ENCODE results near the gene DNAJC4. TPM values are rescaled to one million over a fixed set of nuclear protein-coding genes. Genes with fewer than 3 reads are reported as not detected.
"Not testable (repeated sequence)": the region's sequence is repeated elsewhere in the genome, so short reads cannot be mapped to it uniquely, and the experiment has no call there.

DNAJC4 gene
- total and polyA plus RNA-seq, 11 donors = 31.2 to 123 (median 47.2) TPM

GRCh38 chr11:64245401-64245796, 15.1 kb downstream of the DNAJC4 start:
- Histone ChIP-seq H3K27me3 (no peaks in the 10 kb centered on the region), H3K4me3 (peak overlapping the region; percentile 25 to 90 (median 72)), H3K4me1 (peaks cover 0 to 58% (median 31%) of the 10 kb centered on the region in 12 donors), H3K9me3 (no peaks in the 10 kb centered on the region), H3K27ac (peak overlapping the region; percentile 49 to 95 (median 86)), H3K36me3 (peaks cover 0 to 15% (median 8%) of the 10 kb centered on the region in 9 donors)
- DNase-seq = peak in 3 of 5 donors; percentile 64 to 69 (median 66)
- ATAC-seq = no peak
- intact Hi-C loops (cut with DNase I) = no loop called here
- 0 to 9% (median 2%) methylated on average over 2 to 6 of the region's 6 CpGs for WGBS, 4 donors
- TF ChIP-seq POLR2A (IDR thresholded peaks at IDR 0.05) (no peak), CTCF (IDR thresholded peaks at IDR 0.05) (no peak)

- intact Hi-C loops (cut with DNase I) = loop anchor here in 2 of 10 donors (2.0 kb wide), 2 partner anchors 23 to 59 kb away; partner anchors contain the start of gene ESRRA (in 2 of the 2)
- DNase-seq (peak in 4 of 5 donors; percentile 60 to 94 (median 74)), ATAC-seq (peak in 1 of 4 donors; percentile 1)
- Histone ChIP-seq H3K27me3 (no peaks in the 10 kb centered on the region), H3K9me3 (no peaks in the 10 kb centered on the region), H3K4me3 (peak overlapping the region; percentile 25 to 90 (median 72)), H3K4me1 (peaks cover 5 to 63% (median 34%) of the 10 kb centered on the region in 12 donors), H3K36me3 (peaks cover 0 to 15% (median 8%) of the 10 kb centered on the region in 9 donors), H3K27ac (peak overlapping the region; percentile 49 to 95 (median 86))
- TF ChIP-seq CTCF (IDR thresholded peaks at IDR 0.05) = no peak
- peak in 1 of 2 donors; percentile 11 for TF ChIP-seq POLR2A (IDR thresholded peaks at IDR 0.05)
- 1% methylated on average over 41 to 46 of the region's 46 CpGs for WGBS, 4 donors
Observed at GRCh38 chr11:64245797-64246620, 15.7 kb downstream of the DNAJC4 start.

GRCh38 chr11:64246621-64246870, 16.2 kb downstream of the DNAJC4 start:
- Histone ChIP-seq H3K27ac (peak overlapping the region; percentile 49 to 96 (median 89)), H3K36me3 (peaks cover 0 to 15% (median 8%) of the 10 kb centered on the region in 9 donors), H3K4me3 (peak overlapping the region; percentile 25 to 90 (median 72)), H3K4me1 (peaks cover 5 to 65% (median 35%) of the 10 kb centered on the region in 12 donors)
- not testable (repeated sequence) for DNase-seq, H3K9me3 ChIP-seq, ATAC-seq, H3K27me3 ChIP-seq
- 0 to 2% (median 1%) methylated on average over 4 to 43 of the region's 43 CpGs for WGBS, 4 donors
- peak in 1 of 12 donors; percentile 10 for TF ChIP-seq CTCF (IDR thresholded peaks at IDR 0.05)
- intact Hi-C loops (cut with DNase I) = loop anchor here in 2 of 10 donors (2.0 kb wide), 2 partner anchors 22 to 58 kb away; partner anchors contain the start of gene ESRRA (in 2 of the 2)

Measured in heart left ventricle (tissue), 16 donors.